Measurements from ENCODE around the gene BLID.
A peak's percentile ranks its signal among the peaks of the same experiment; 100 is the strongest.

BLID gene

GRCh38 chr11:122115524-122116379 is at the start of gene BLID:
TSS of gene BLID (minus strand) at chr11:122116215. CDS start at chr11:122115922, 293 bp downstream.
- peak in 6 of 10 donors; percentile 23 to 89 (median 52) for DNase-seq
- intact Hi-C loops (cut with DNase I), result no loop called here

- DNase-seq, result no peak
- intact Hi-C loops (cut with DNase I), result loop anchor here (5.0 kb wide), 1 partner anchor 44 kb away; no protein-coding TSS in a partner anchor
Measured at GRCh38 chr11:122163053-122163819, 47.2 kb upstream of the BLID start.

GRCh38 chr11:122162095-122162494 is 46.1 kb upstream of the BLID start:
- no peak for DNase-seq
- intact Hi-C loops (cut with DNase I), result loop anchor here (5.0 kb wide), 1 partner anchor 45 kb away; no protein-coding TSS in a partner anchor

GRCh38 chr11:122160841-122161590 is 45.0 kb upstream of the BLID start:
- intact Hi-C loops (cut with DNase I), result loop anchor here (5.0 kb wide), 1 partner anchor 46 kb away; no protein-coding TSS in a partner anchor
- peak in 1 of 10 donors; percentile 52 for DNase-seq

GRCh38 chr11:122159861-122160260 is 43.8 kb upstream of the BLID start:
- peak in 2 of 10 donors; percentile 21 to 40 for DNase-seq
- intact Hi-C loops (cut with DNase I), result loop anchor here (5.0 kb wide), 2 partner anchors 47 to 53 kb away; no protein-coding TSS in a partner anchor

- intact Hi-C loops (cut with DNase I), result loop anchor here (5.0 kb wide), 1 partner anchor 52 kb away; no protein-coding TSS in a partner anchor
- peak in 7 of 10 donors; percentile 38 to 85 (median 54) for DNase-seq
Measured at GRCh38 chr11:122159173-122159721, 43.2 kb upstream of the BLID start.

- DNase-seq, result no peak
- intact Hi-C loops (cut with DNase I), result loop anchor here (5.0 kb wide), 1 partner anchor 51 kb away; no protein-coding TSS in a partner anchor
Measured at GRCh38 chr11:122158171-122158570, 42.2 kb upstream of the BLID start.

- intact Hi-C loops (cut with DNase I), result loop anchor here (5.0 kb wide), 1 partner anchor 50 kb away; no protein-coding TSS in a partner anchor
- no peak for DNase-seq
Measured at GRCh38 chr11:122157653-122158161, 41.7 kb upstream of the BLID start.

GRCh38 chr11:122156940-122157382 is 40.9 kb upstream of the BLID start:
- intact Hi-C loops (cut with DNase I), result loop anchor here (5.0 kb wide), 1 partner anchor 50 kb away; no protein-coding TSS in a partner anchor
- DNase-seq, result peak in 1 of 10 donors; percentile 23

GRCh38 chr11:122155765-122156527 is 39.9 kb upstream of the BLID start:
- intact Hi-C loops (cut with DNase I), result loop anchor here (5.0 kb wide), 1 partner anchor 49 kb away; no protein-coding TSS in a partner anchor
- DNase-seq, result peak in 5 of 10 donors; percentile 34 to 85 (median 40)

GRCh38 chr11:122154994-122155393 is 39.0 kb upstream of the BLID start:
- DNase-seq, result no peak
- intact Hi-C loops (cut with DNase I), result loop anchor here (5.0 kb wide), 1 partner anchor 48 kb away; no protein-coding TSS in a partner anchor

- no peak for DNase-seq
- intact Hi-C loops (cut with DNase I), result no loop called here
Measured at GRCh38 chr11:122154227-122154626, 38.2 kb upstream of the BLID start.

- intact Hi-C loops (cut with DNase I), result no loop called here
- no peak for DNase-seq
Measured at GRCh38 chr11:122153746-122154145, 37.7 kb upstream of the BLID start.

- no peak for DNase-seq
- intact Hi-C loops (cut with DNase I), result no loop called here
Measured at GRCh38 chr11:122150216-122151124, 34.5 kb upstream of the BLID start.

- no peak for DNase-seq
- intact Hi-C loops (cut with DNase I), result no loop called here
Measured at GRCh38 chr11:122149202-122149601, 33.2 kb upstream of the BLID start.

- intact Hi-C loops (cut with DNase I), result no loop called here
- no peak for DNase-seq
Measured at GRCh38 chr11:122146475-122146874, 30.5 kb upstream of the BLID start.

- intact Hi-C loops (cut with DNase I), result no loop called here
- no peak for DNase-seq
Measured at GRCh38 chr11:122145715-122146274, 29.8 kb upstream of the BLID start.

Data from posterior cingulate gyrus (tissue), 11 donors.